DND-41 (cell line): ENCODE results near the gene YBX2.

Source experiments
- ATAC-seq: fragments of 200-7000 bp; cut with Tn5 transposase; 3 replicates; pipeline ENCODE4 v1.9.1; 2021; ENCODE audit warnings: low read depth; ENCODE audit not compliant: insufficient read depth
- DNase-seq: peaks from one replicate; pipeline ENCODE4 v3.0.0-alpha.2; 2020
- H2AFZ ChIP-seq: 2 replicates; pipeline ENCODE4 v1.6.0; 2012; ENCODE audit warnings: low read depth, low read length
- H3K27ac ChIP-seq: 2 replicates; pipeline ENCODE4 v1.5.1; 2012; ENCODE audit warnings: low read length, inconsistent platforms
- H3K27me3 ChIP-seq: fragments of 200-600 bp; sonication (generic); 2 replicates; pipeline ENCODE4 v1.6.0; 2012; ENCODE audit warnings: low read length, mild to moderate bottlenecking, inconsistent platforms; ENCODE audit not compliant: insufficient read depth, poor library complexity
- H3K36me3 ChIP-seq: 2 replicates; pipeline ENCODE4 v1.5.1; 2012; ENCODE audit warnings: low read length, inconsistent platforms; ENCODE audit not compliant: insufficient read depth
- H3K4me1 ChIP-seq: 2 replicates; pipeline ENCODE4 v1.5.1; 2012; ENCODE audit warnings: mild to moderate bottlenecking, low read length; ENCODE audit not compliant: insufficient read depth
- H3K4me2 ChIP-seq: 2 replicates; pipeline ENCODE4 v1.6.0; 2012; ENCODE audit warnings: mild to moderate bottlenecking, moderate library complexity, low read length, inconsistent platforms; ENCODE audit not compliant: insufficient read depth
- H3K4me3 ChIP-seq, 2 experiments: fragments of 200-600 bp in 1 of 2; shearing (Covaris generic) in 1 of 2; 2 replicates each; pipeline ENCODE4 v1.5.1; 2012 to 2016; ENCODE audit warnings: inconsistent platforms in 2 of 2, low read length in 2 of 2, mild to moderate bottlenecking in 2 of 2, low read depth in 1 of 2, moderate library complexity in 1 of 2
- H3K79me2 ChIP-seq: 2 replicates; pipeline ENCODE4 v1.6.0; 2012; ENCODE audit warnings: low read length, inconsistent platforms; ENCODE audit not compliant: insufficient read depth
- H3K9ac ChIP-seq: 2 replicates; pipeline ENCODE4 v1.6.0; 2012; ENCODE audit warnings: low read depth, mild to moderate bottlenecking, inconsistent platforms, low read length, moderate library complexity
- H3K9me3 ChIP-seq: 2 replicates; pipeline ENCODE4 v1.5.1; 2012; ENCODE audit warnings: low read length, moderate library complexity, mild to moderate bottlenecking, inconsistent platforms; ENCODE audit not compliant: insufficient read depth, severe bottlenecking
- H4K20me1 ChIP-seq: 2 replicates; pipeline ENCODE4 v1.6.0; 2012; ENCODE audit warnings: low read length; ENCODE audit not compliant: insufficient read depth
- CTCF ChIP-seq: IDR thresholded peaks from 2 replicates; pipeline ENCODE4 v1.5.1; 2012; ENCODE audit warnings: borderline replicate concordance, low read length, moderate library complexity, mild to moderate bottlenecking; ENCODE audit not compliant: poor library complexity, severe bottlenecking; ENCODE audit errors: extremely low read depth
- EZH2 ChIP-seq: IDR thresholded peaks from 3 replicates; pipeline ENCODE4 v1.6.1; 2012; ENCODE audit warnings: borderline replicate concordance, low read depth, mild to moderate bottlenecking, moderate library complexity, low read length, inconsistent platforms; ENCODE audit not compliant: severe bottlenecking

Gene YBX2

DNA sequence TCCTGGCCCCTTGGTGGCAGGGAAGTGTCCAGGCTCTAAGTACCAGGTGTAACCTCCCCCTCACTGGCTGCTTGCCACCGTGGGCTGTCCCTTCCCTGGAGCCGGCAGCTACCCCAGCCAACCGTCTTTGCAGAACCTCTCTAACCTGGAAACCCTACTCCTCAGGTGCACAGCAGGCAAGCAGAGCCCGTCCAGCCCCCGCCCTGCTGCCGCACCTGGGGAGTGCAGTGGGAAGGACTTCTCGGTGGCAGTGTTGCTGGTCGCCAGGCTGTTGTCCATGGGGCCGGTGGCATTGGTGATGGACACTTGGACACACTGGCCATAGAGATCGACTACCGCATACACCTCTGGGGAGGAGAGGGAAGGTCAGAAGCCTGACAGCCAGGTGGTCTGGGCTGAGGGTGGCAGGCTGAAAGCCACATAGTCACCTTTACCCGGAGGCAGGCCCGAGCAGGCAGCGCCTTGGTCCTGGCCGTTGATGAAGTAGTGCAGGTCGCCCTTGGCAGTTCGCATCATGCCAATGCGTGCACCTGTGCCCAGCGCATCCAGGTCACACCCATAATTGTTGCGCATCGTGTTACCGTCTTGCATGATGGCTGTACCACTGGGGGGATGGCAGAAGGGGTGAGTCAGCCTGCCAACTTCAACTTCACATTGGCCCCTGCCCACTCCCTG lies 28.2 kb upstream of the YBX2 start:
- H3K4me2 ChIP-seq = no peak overlapping the region
- H3K79me2 ChIP-seq = peaks cover 10% of the 10 kb centered on the region
- H3K27me3 ChIP-seq = no peaks in the 10 kb centered on the region
- H3K4me3 ChIP-seq = no peak overlapping the region
- no peaks in the 10 kb centered on the region; the same call in 1 of the 2 replicates for H4K20me1 ChIP-seq
- no peak for DNase-seq
- H3K9ac ChIP-seq = no peak overlapping the region
- TF ChIP-seq EZH2 = no peak
- TF ChIP-seq CTCF = no peak
- H3K4me1 ChIP-seq = peaks cover 9% of the 10 kb centered on the region
- peaks cover 90% of the 10 kb centered on the region for H3K36me3 ChIP-seq
- no peak overlapping the region for H2AFZ ChIP-seq
- H3K9me3 ChIP-seq = no peaks in the 10 kb centered on the region
- ATAC-seq = no peak
- H3K27ac ChIP-seq = no peak overlapping the region

GRCh38 chr17:7321466-7321865 lies 27.0 kb upstream of the YBX2 start:
- H3K9ac ChIP-seq = no peak overlapping the region
- peaks cover under 1% of the 10 kb centered on the region; the same call in 1 of the 2 replicates for H3K4me1 ChIP-seq
- no peak for ATAC-seq
- H3K4me3 ChIP-seq = no peak overlapping the region
- no peak overlapping the region for H3K4me2 ChIP-seq
- no peak for DNase-seq
- H3K36me3 ChIP-seq = peaks cover 87% of the 10 kb centered on the region
- no peaks in the 10 kb centered on the region; the same call in 1 of the 2 replicates for H4K20me1 ChIP-seq
- H3K79me2 ChIP-seq = no peaks in the 10 kb centered on the region
- no peaks in the 10 kb centered on the region for H3K9me3 ChIP-seq
- H3K27ac ChIP-seq = no peak overlapping the region
- H3K27me3 ChIP-seq = no peaks in the 10 kb centered on the region
- TF ChIP-seq EZH2 = no peak
- TF ChIP-seq CTCF = no peak
- H2AFZ ChIP-seq = no peak overlapping the region

DNA sequence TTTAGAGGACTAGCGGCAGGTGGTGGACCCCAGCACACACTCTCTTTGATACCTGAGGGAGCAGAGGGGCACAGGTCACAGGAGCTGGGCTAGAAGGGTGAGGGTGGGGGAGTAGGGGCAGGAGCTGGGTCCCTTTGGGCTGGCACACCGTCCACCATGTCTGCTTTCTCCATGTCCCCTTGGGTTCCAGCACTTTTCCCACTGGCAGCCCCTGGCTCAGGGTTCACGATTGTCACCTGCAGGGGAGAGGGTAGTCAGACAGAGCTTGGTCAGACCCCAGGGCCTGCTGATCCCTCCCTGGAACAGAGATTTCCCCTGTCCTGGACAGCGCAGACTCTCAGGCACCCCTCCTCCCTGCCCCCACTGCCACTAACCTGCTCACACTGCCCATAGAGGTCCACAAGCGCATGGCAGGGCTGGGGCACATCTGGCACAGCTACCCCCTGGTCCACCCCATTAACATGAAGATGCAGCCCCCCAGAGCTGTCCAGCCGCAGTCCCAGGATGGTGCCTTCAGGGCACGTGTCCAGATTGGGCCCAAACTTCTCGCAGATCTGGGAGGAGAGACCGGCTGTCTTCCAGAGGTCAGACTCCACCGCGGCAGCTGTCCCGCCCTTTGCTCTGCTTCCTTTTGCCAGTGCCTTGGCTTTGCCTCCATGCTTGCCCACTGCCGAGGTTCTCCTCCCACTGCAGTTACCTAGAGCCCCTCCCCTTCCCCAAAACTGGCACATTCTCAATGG lies 23.9 kb upstream of the YBX2 start:
- Histone ChIP-seq H3K79me2 (peaks cover 26% of the 10 kb centered on the region), H3K4me3 (no peak overlapping the region), H3K4me2 (no peak overlapping the region), H3K27ac (no peak overlapping the region), H3K4me1 (peaks cover 25% of the 10 kb centered on the region), H3K36me3 (peaks cover 74% of the 10 kb centered on the region), H3K9me3 (no peaks in the 10 kb centered on the region), H2AFZ (no peak overlapping the region), H4K20me1 (peaks cover 16% of the 10 kb centered on the region), H3K9ac (no peak overlapping the region), H3K27me3 (no peaks in the 10 kb centered on the region)
- DNase-seq = no peak
- ATAC-seq = no peak
- TF ChIP-seq CTCF (no peak), EZH2 (no peak)
